Peyer's patch (tissue), 4 donors: ENCODE measurements around the gene TNS3.

Source experiments
- CTCF ChIP-seq, 6 experiments: fragments of 450-650 bp in 4 of 6; fragments of 200-600 bp in 2 of 6; sonication (generic) in 1 of 6; IDR thresholded peaks; one replicate each; pipeline ENCODE4 v1.5.1; 2017 to 2019; ENCODE audit warnings: antibody characterized with exemption in 6 of 6, mild to moderate bottlenecking in 3 of 6, moderate library complexity in 1 of 6
- POLR2A ChIP-seq, 2 donors: fragments of 450-650 bp; IDR thresholded peaks; one replicate each; pipeline ENCODE4 v1.5.1; 2017; ENCODE audit warnings: antibody characterized with exemption in 2 of 2, mild to moderate bottlenecking in 2 of 2, moderate library complexity in 2 of 2

- TF ChIP-seq CTCF (IDR thresholded peaks at IDR 0.05) (no peak), POLR2A (IDR thresholded peaks at IDR 0.05) (no peak)
Observed at GRCh38 chr7:47405286-47405904, 176.5 kb downstream of the TNS3 start.
